T-helper 1 cell treated with Interleukin-12 subunit alpha and Interleukin-12 subunit beta and Interleukin-4 antibody, amounts not matched to agents 30 μg/mL and 1 μg/mL, for 36 hours (primary cell): ENCODE results near the gene RPRD1B.

Source experiments
- H3K27ac Mint-ChIP-seq: one replicate; pipeline ENCODE4 v1.8.0; 2021; ENCODE audit warnings: mild to moderate bottlenecking, mixed read lengths
- H3K27me3 Mint-ChIP-seq: one replicate; pipeline ENCODE4 v1.8.0; 2021; ENCODE audit warnings: low read depth, mixed read lengths
- H3K36me3 Mint-ChIP-seq: one replicate; pipeline ENCODE4 v1.8.0; 2021; ENCODE audit warnings: low read depth, mixed read lengths
- H3K4me1 Mint-ChIP-seq: one replicate; pipeline ENCODE4 v1.8.0; 2021; ENCODE audit warnings: low read depth, mixed read lengths
- H3K4me3 Mint-ChIP-seq: one replicate; pipeline ENCODE4 v1.8.0; 2021; ENCODE audit warnings: mild to moderate bottlenecking, moderate library complexity, mixed read lengths
- H3K9me3 Mint-ChIP-seq: one replicate; pipeline ENCODE4 v1.8.0; 2021; ENCODE audit warnings: mixed read lengths

The RPRD1B gene

DNA sequence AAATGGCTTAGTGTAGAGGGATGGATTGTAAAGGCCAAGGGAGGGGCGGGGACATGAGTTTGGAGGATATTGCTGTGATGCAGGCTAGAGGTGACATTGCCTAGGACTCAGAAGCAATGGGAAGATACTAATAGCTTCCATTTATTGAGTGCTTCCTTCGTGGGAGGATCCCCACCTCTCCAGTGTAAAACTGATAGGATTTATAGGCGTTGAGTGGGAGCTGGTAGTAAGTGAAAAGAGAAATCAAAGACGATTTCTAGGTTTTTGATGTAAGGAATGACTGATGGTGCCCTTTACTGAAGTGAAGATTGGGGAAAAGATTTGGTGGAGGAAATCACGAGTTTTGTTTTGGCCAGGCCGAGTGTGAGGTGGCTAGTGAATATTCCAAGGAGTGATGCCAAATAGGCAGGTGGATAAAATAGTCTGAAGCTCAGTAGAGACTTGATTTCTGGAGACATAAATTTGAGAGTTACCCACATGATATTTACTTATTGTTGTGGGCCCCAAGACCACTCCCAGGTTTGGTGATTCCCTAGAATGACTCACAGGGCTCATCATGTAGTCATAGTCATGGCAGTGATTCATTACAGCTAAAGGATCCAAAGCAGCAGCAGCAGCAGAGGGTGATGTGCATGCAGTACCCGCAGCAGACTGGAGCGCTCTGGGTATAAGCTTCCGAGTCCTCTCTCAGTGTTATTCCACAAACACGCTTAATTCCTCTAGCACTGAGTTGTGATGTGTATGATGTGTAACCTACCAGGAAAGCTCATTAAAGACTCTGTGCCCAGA is 10.2 kb downstream of the RPRD1B start:
- H3K27me3 Mint-ChIP-seq = no peaks in the 10 kb centered on the region
- peaks cover 8% of the 10 kb centered on the region for H3K4me1 Mint-ChIP-seq
- H3K4me3 Mint-ChIP-seq = no peak overlapping the region
- no peak overlapping the region for H3K27ac Mint-ChIP-seq
- no peaks in the 10 kb centered on the region for H3K9me3 Mint-ChIP-seq
- peaks cover 34% of the 10 kb centered on the region for H3K36me3 Mint-ChIP-seq

GRCh38 chr20:38044685-38045084 is 11.1 kb downstream of the RPRD1B start:
- Mint-ChIP-seq H3K9me3 (no peaks in the 10 kb centered on the region), H3K4me3 (no peak overlapping the region), H3K36me3 (peaks cover 36% of the 10 kb centered on the region), H3K27me3 (no peaks in the 10 kb centered on the region), H3K4me1 (peaks cover 9% of the 10 kb centered on the region), H3K27ac (no peak overlapping the region)

GRCh38 chr20:38046572-38046971 is 13.0 kb downstream of the RPRD1B start:
- Mint-ChIP-seq H3K36me3 (peaks cover 39% of the 10 kb centered on the region), H3K4me1 (peaks cover 17% of the 10 kb centered on the region), H3K27ac (no peak overlapping the region)

GRCh38 chr20:38049800-38050199 is 16.3 kb downstream of the RPRD1B start:
- Mint-ChIP-seq H3K9me3 (no peaks in the 10 kb centered on the region), H3K27ac (no peak overlapping the region), H3K27me3 (no peaks in the 10 kb centered on the region), H3K36me3 (peaks cover 23% of the 10 kb centered on the region), H3K4me1 (peaks cover 21% of the 10 kb centered on the region), H3K4me3 (no peak overlapping the region)

More at GRCh38 chr20:38046572-38046971, 13.0 kb downstream of the RPRD1B start:
- H3K4me3 Mint-ChIP-seq = no peak overlapping the region
- H3K27me3 Mint-ChIP-seq = no peaks in the 10 kb centered on the region
- no peaks in the 10 kb centered on the region for H3K9me3 Mint-ChIP-seq

DNA sequence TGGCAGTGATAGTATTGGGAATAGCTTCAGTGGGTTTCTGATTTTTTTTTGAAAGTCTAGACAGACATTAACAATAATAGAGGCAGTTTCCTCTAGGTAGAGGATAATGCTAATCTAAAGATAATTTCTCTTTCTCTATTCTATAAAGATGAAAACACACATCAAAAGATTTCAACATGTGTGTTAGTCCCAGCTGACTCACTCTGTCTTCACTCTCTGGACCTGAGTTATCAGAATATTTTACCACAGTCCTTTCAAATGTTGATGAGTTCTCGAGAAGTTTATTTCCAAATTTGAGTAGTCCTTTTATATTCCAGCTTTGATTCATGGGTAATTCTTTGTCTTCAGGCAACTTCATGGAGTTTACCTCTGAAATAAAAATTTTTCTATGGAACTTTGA is 17.1 kb downstream of the RPRD1B start:
- Mint-ChIP-seq H3K4me1 (peaks cover 25% of the 10 kb centered on the region), H3K27ac (no peak overlapping the region), H3K9me3 (no peaks in the 10 kb centered on the region), H3K27me3 (no peaks in the 10 kb centered on the region), H3K4me3 (no peak overlapping the region), H3K36me3 (peaks cover 25% of the 10 kb centered on the region)

GRCh38 chr20:38052870-38053269 is 19.3 kb downstream of the RPRD1B start:
- Mint-ChIP-seq H3K36me3 (peaks cover 26% of the 10 kb centered on the region), H3K27me3 (no peaks in the 10 kb centered on the region), H3K4me1 (peaks cover 25% of the 10 kb centered on the region), H3K27ac (no peak overlapping the region), H3K4me3 (no peak overlapping the region), H3K9me3 (no peaks in the 10 kb centered on the region)

DNA sequence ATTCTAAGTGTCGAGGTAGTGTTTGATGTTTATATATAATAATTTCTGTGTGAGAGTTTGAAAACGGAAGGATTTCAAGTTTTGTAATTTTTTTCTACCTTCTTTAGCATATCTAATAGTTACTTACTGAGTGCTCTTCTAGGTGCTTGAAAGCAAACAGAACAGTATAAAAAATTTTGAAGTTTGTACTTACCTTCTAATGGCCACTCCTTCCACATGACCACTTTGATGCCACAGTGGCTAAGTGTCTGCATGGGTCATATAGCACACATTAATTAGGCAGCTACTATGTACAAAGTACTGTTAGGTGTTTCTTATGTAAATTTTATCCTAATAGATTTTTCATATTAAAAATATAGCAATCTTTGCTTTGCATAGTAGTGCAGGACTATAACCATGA is 21.1 kb downstream of the RPRD1B start:
- no peak overlapping the region for H3K4me3 Mint-ChIP-seq
- H3K9me3 Mint-ChIP-seq = no peaks in the 10 kb centered on the region
- peaks cover 25% of the 10 kb centered on the region for H3K4me1 Mint-ChIP-seq
- H3K36me3 Mint-ChIP-seq = peaks cover 30% of the 10 kb centered on the region
- no peak overlapping the region for H3K27ac Mint-ChIP-seq
- H3K27me3 Mint-ChIP-seq = no peaks in the 10 kb centered on the region

GRCh38 chr20:38055294-38055693 is 21.7 kb downstream of the RPRD1B start:
- Mint-ChIP-seq H3K4me3 (no peak overlapping the region), H3K27me3 (no peaks in the 10 kb centered on the region), H3K9me3 (no peaks in the 10 kb centered on the region), H3K4me1 (peaks cover 20% of the 10 kb centered on the region), H3K36me3 (peaks cover 30% of the 10 kb centered on the region), H3K27ac (no peak overlapping the region)

DNA sequence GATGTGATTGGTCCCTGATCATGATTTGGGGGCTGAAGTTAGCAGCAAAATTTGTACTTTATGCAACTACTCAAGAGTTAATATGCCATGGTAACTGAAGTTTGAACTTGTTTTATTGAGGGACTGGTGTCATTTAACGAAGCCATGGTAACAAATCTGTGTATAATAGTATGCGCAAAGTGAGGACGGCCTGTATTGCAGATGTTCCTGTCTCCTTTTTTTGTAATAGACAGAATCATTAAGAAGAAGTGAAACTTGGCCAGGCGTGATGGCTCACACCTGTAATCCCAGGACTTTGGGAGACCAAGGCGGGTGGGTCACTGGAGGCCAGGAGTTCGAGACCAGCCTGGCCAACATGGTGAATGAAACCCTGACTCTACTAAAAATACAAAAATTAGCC is 22.3 kb downstream of the RPRD1B start:
- H3K4me1 Mint-ChIP-seq = peaks cover 23% of the 10 kb centered on the region
- H3K27me3 Mint-ChIP-seq = no peaks in the 10 kb centered on the region
- no peak overlapping the region for H3K4me3 Mint-ChIP-seq
- H3K27ac Mint-ChIP-seq = no peak overlapping the region
- peaks cover 32% of the 10 kb centered on the region for H3K36me3 Mint-ChIP-seq
- H3K9me3 Mint-ChIP-seq = no peaks in the 10 kb centered on the region

GRCh38 chr20:38057351-38057972 is 23.9 kb downstream of the RPRD1B start:
- H3K36me3 Mint-ChIP-seq = peaks cover 27% of the 10 kb centered on the region
- H3K9me3 Mint-ChIP-seq = no peaks in the 10 kb centered on the region
- H3K4me1 Mint-ChIP-seq = peaks cover 23% of the 10 kb centered on the region
- no peak overlapping the region for H3K4me3 Mint-ChIP-seq
- peak overlapping the region; percentile 73 for H3K27ac Mint-ChIP-seq
- no peaks in the 10 kb centered on the region for H3K27me3 Mint-ChIP-seq

GRCh38 chr20:38059832-38060231 is 26.3 kb downstream of the RPRD1B start:
- Mint-ChIP-seq H3K27me3 (no peaks in the 10 kb centered on the region), H3K9me3 (no peaks in the 10 kb centered on the region), H3K4me1 (peaks cover 19% of the 10 kb centered on the region), H3K4me3 (no peak overlapping the region), H3K36me3 (peaks cover 30% of the 10 kb centered on the region), H3K27ac (no peak overlapping the region)

GRCh38 chr20:38060536-38060935 is 27.0 kb downstream of the RPRD1B start:
- Mint-ChIP-seq H3K9me3 (no peaks in the 10 kb centered on the region), H3K36me3 (peaks cover 28% of the 10 kb centered on the region), H3K27me3 (no peaks in the 10 kb centered on the region), H3K4me3 (no peak overlapping the region), H3K27ac (no peak overlapping the region), H3K4me1 (peaks cover 15% of the 10 kb centered on the region)

- Mint-ChIP-seq H3K36me3 (peaks cover 33% of the 10 kb centered on the region), H3K4me1 (peaks cover 15% of the 10 kb centered on the region), H3K4me3 (no peak overlapping the region), H3K27me3 (no peaks in the 10 kb centered on the region), H3K9me3 (no peaks in the 10 kb centered on the region), H3K27ac (no peak overlapping the region)
Observed at GRCh38 chr20:38061109-38061508, 27.6 kb downstream of the RPRD1B start.

DNA sequence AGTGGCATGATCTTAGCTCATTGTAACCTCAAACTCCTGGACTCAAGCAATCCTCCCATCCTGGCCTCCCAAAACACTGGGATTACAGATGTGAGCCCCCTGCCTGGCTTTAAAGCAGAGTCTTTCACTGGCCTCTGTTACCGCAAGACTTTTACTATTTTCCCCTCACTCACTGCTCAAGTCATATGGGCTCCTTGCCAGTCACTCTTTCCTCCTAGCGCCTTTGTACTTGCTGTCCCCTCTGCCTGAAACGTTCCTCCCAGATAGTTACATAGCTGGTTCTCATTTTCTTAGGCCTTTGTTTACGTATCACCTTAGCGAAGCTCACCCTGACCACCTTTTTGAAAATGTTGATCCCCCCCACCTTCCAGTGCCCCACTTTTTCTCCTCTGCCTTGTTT is 29.3 kb downstream of the RPRD1B start:
- Mint-ChIP-seq H3K27ac (no peak overlapping the region), H3K36me3 (peaks cover 37% of the 10 kb centered on the region), H3K9me3 (no peaks in the 10 kb centered on the region), H3K4me1 (peaks cover 6% of the 10 kb centered on the region), H3K27me3 (no peaks in the 10 kb centered on the region), H3K4me3 (no peak overlapping the region)

GRCh38 chr20:38063911-38064530 is 30.5 kb downstream of the RPRD1B start:
- Mint-ChIP-seq H3K27ac (no peak overlapping the region), H3K9me3 (no peaks in the 10 kb centered on the region), H3K4me3 (no peak overlapping the region), H3K27me3 (no peaks in the 10 kb centered on the region), H3K4me1 (peaks cover 6% of the 10 kb centered on the region), H3K36me3 (peaks cover 38% of the 10 kb centered on the region)
